Activated CD4-positive, alpha-beta memory T cell treated with anti-CD3 and anti-CD28 coated beads for 36 hours (primary cell): ENCODE results near the gene USP26. TPM values are rescaled to one million over a fixed set of nuclear protein-coding genes. Genes with fewer than 3 reads are reported as not detected.
"Not testable (repeated sequence)": the region's sequence is repeated elsewhere in the genome, so short reads cannot be mapped to it uniquely, and the experiment has no call there.

Experiments
- CTCF ChIA-PET: fragments of 350-600 bp; sonication (Branson Sonifier 250); formaldehyde crosslinking; loops from one replicate; lab custom pipeline; 2021; ENCODE audit warnings: antibody characterized with exemption, inconsistent platforms; lab: Charles Lee
- POLR2A ChIA-PET: fragments of 350-600 bp; sonication (Branson Sonifier 250); formaldehyde crosslinking; loops from one replicate; lab custom pipeline; 2021; ENCODE audit warnings: antibody characterized with exemption; lab: Charles Lee
- DNase-seq: peaks from one replicate; pipeline ENCODE4 v3.0.0-alpha.2; 2020
- H3K27ac Mint-ChIP-seq: one replicate; pipeline ENCODE4 v1.8.0; 2021; ENCODE audit warnings: mixed read lengths
- H3K27me3 Mint-ChIP-seq: one replicate; pipeline ENCODE4 v1.8.0; 2021; ENCODE audit warnings: mixed read lengths
- H3K36me3 Mint-ChIP-seq: one replicate; pipeline ENCODE4 v1.8.0; 2021; ENCODE audit warnings: mixed read lengths
- H3K4me1 Mint-ChIP-seq: one replicate; pipeline ENCODE4 v1.8.0; 2021; ENCODE audit warnings: low read depth, mixed read lengths
- H3K4me3 Mint-ChIP-seq: one replicate; pipeline ENCODE4 v1.8.0; 2021; ENCODE audit warnings: mild to moderate bottlenecking, mixed read lengths
- H3K9me3 Mint-ChIP-seq: one replicate; pipeline ENCODE4 v1.8.0; 2021; ENCODE audit warnings: mixed read lengths
- intact Hi-C: fragments of 100-400 bp; cut with micrococcal nuclease; formaldehyde crosslinking; loops from one replicate; pipeline ENCODE4 v1.15.1; 2023
- total RNA-seq, 2 experiments: library from RNA; stranded (reverse); gene quantifications; one replicate each; pipeline ENCODE4 v1.2.3, GENCODE V29; 2021

USP26 gene
- total RNA-seq, 2 experiments from 2014 or later: not detected

- Mint-ChIP-seq H3K9me3 (no peaks in the 10 kb centered on the region), H3K4me3 (no peak overlapping the region), H3K36me3 (no peaks in the 10 kb centered on the region), H3K27ac (no peak overlapping the region), H3K27me3 (no peaks in the 10 kb centered on the region), H3K4me1 (no peaks in the 10 kb centered on the region)
- intact Hi-C loops: no loop called here
- CTCF ChIA-PET: interaction anchor here (0.7 to 1.3 kb wide), 5 partner anchors 13 to 665 kb away, joined by 3 to 4 read pairs (median 3); no protein-coding TSS in a partner anchor
- DNase-seq: no peak
- POLR2A ChIA-PET: no interaction called here
Measured at GRCh38 chrX:133005042-133005441, 91.9 kb downstream of the USP26 start.

GRCh38 chrX:132999209-132999608, 97.7 kb downstream of the USP26 start:
- ChIA-PET POLR2A (no interaction called here), CTCF (no interaction called here)
- peaks cover 2% of the 10 kb centered on the region for H3K27me3 Mint-ChIP-seq
- intact Hi-C loops: no loop called here
- no peaks in the 10 kb centered on the region for H3K4me1 Mint-ChIP-seq
- H3K27ac Mint-ChIP-seq: no peak overlapping the region
- H3K9me3 Mint-ChIP-seq: no peaks in the 10 kb centered on the region
- no peaks in the 10 kb centered on the region for H3K36me3 Mint-ChIP-seq
- H3K4me3 Mint-ChIP-seq: no peak overlapping the region
- DNase-seq: no peak

DNA sequence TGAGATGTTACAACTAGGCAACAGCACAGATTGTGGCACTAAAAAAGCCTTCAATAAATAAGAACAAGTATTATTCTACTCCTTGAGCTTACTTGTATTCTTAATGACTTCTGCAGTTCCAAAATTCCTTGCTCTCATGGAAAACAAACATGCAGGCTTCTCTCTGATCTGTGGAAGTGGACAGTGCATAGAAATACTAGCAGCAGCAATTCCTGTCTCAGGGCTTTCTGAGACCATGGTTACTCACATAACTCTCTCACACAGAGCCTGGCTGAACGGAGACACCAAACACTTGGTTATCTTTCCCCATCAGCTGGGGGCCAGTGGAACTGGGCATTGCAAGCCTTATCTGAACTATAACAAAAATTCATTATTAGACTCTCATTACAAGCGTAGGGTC, 106.1 kb downstream of the USP26 start:
- DNase-seq: no peak
- no peaks in the 10 kb centered on the region for H3K9me3 Mint-ChIP-seq
- ChIA-PET POLR2A (no interaction called here), CTCF (no interaction called here)
- no peaks in the 10 kb centered on the region for H3K36me3 Mint-ChIP-seq
- H3K4me3 Mint-ChIP-seq: no peak overlapping the region
- no peak overlapping the region for H3K27ac Mint-ChIP-seq
- H3K27me3 Mint-ChIP-seq: peaks cover 2% of the 10 kb centered on the region
- intact Hi-C loops: no loop called here
- H3K4me1 Mint-ChIP-seq: no peaks in the 10 kb centered on the region

GRCh38 chrX:132986556-132986955, 110.4 kb downstream of the USP26 start:
- POLR2A ChIA-PET: no interaction called here

GRCh38 chrX:132984058-132984650, 112.8 kb downstream of the USP26 start:
- Mint-ChIP-seq H3K27ac (no peak overlapping the region), H3K4me1 (no peaks in the 10 kb centered on the region), H3K27me3 (no peaks in the 10 kb centered on the region), H3K9me3 (no peaks in the 10 kb centered on the region), H3K36me3 (no peaks in the 10 kb centered on the region), H3K4me3 (no peak overlapping the region)
- CTCF ChIA-PET: no interaction called here
- intact Hi-C loops: no loop called here
- POLR2A ChIA-PET: no interaction called here
- no peak for DNase-seq

More at GRCh38 chrX:132986556-132986955, 110.4 kb downstream of the USP26 start:
- intact Hi-C loops: no loop called here
- Mint-ChIP-seq H3K9me3 (no peaks in the 10 kb centered on the region), H3K4me1 (no peaks in the 10 kb centered on the region), H3K27me3 (no peaks in the 10 kb centered on the region), H3K36me3 (no peaks in the 10 kb centered on the region), H3K27ac (no peak overlapping the region), H3K4me3 (no peak overlapping the region)
- CTCF ChIA-PET: no interaction called here
- no peak for DNase-seq

DNA sequence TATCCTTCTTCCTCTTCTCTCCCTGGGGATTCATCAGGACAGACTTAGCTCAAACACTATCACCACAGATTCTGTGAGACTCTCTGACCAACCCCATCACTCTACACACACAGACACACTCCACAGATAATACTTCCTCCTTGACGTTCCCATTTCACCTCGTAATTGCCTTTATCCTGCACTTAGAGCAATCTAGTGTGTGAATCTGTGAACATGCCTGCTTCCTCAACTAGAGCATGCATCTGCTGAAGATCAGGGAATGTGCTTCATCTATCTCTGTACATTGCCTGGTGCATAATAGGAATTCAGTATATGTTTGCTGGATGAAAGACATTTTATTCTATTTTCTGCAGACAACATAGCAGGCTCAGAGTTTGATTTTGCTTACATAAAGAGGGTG, 113.4 kb downstream of the USP26 start:
- no peak for DNase-seq
- no peaks in the 10 kb centered on the region for H3K4me1 Mint-ChIP-seq
- no peak overlapping the region for H3K4me3 Mint-ChIP-seq
- intact Hi-C loops: no loop called here
- no peak overlapping the region for H3K27ac Mint-ChIP-seq
- CTCF ChIA-PET: no interaction called here
- no peaks in the 10 kb centered on the region for H3K27me3 Mint-ChIP-seq
- H3K9me3 Mint-ChIP-seq: no peaks in the 10 kb centered on the region
- H3K36me3 Mint-ChIP-seq: no peaks in the 10 kb centered on the region
- POLR2A ChIA-PET: no interaction called here

DNA sequence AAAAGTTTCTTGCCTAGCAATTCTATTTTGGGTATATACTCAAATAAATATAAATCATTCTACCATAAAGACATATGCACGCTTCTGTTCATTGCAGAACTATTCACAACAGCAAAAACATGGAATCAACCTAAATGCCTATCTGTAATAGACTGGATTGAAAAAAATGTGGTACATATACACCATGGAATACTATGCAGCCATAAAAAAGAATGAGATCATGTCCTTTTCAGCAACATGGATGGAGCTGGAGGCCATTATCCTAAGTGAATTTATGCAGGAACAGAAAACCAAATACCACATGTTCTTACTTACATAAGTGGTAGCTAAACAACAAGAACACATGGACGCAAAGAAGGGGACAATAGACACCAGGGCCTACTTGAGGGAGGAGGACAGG, 116.9 kb downstream of the USP26 start:
- CTCF ChIA-PET, POLR2A ChIA-PET, H3K27ac Mint-ChIP-seq, H3K4me3 Mint-ChIP-seq, H3K36me3 Mint-ChIP-seq, intact Hi-C loops, H3K4me1 Mint-ChIP-seq, H3K9me3 Mint-ChIP-seq, DNase-seq, H3K27me3 Mint-ChIP-seq: not testable (repeated sequence)

Other genes starting within 250 kb of the USP26 start
- gene HS6ST2, start 138.5 kb downstream of the USP26 start, total RNA-seq: under 1 TPM; 0.75 to 0.81 TPM
- not detected for gene TFDP3, start 121.2 kb upstream of the USP26 start, total RNA-seq